LoVo (cell line): ENCODE measurements around the gene STK38.

Source experiments
- DNase-seq: peaks from one replicate; pipeline ENCODE4 v3.0.0-alpha.2; 2016; ENCODE audit warnings: low spot score

STK38 gene

GRCh38 chr6:36519352-36519751, 27.9 kb downstream of the STK38 start:
- no peak for DNase-seq

- no peak for DNase-seq
These were observed 29.9 kb downstream of the STK38 start for GRCh38 chr6:36517408-36517807.

- DNase-seq = no peak
These were observed 30.3 kb downstream of the STK38 start for GRCh38 chr6:36516988-36517387.

- no peak for DNase-seq
These were observed 30.7 kb downstream of the STK38 start for GRCh38 chr6:36516559-36516958.

- DNase-seq = no peak
These were observed 31.4 kb downstream of the STK38 start for GRCh38 chr6:36515844-36516243.

- no peak for DNase-seq
These were observed 32.5 kb downstream of the STK38 start for GRCh38 chr6:36514554-36515456.

- DNase-seq = no peak
These were observed 36.9 kb downstream of the STK38 start for GRCh38 chr6:36510365-36510764.

GRCh38 chr6:36508532-36508931, 38.7 kb downstream of the STK38 start:
- DNase-seq = no peak

- DNase-seq = no peak
These were observed 40.7 kb downstream of the STK38 start for GRCh38 chr6:36506611-36507010.

- DNase-seq = no peak
These were observed 41.3 kb downstream of the STK38 start for GRCh38 chr6:36505744-36506534.

- no peak for DNase-seq
These were observed 42.3 kb downstream of the STK38 start for GRCh38 chr6:36504982-36505381.

- DNase-seq = no peak
These were observed 43.1 kb downstream of the STK38 start for GRCh38 chr6:36504181-36504580.

- no peak for DNase-seq
These were observed 45.6 kb downstream of the STK38 start for GRCh38 chr6:36501686-36502085.

- DNase-seq = no peak
These were observed 47.4 kb downstream of the STK38 start for GRCh38 chr6:36499918-36500317.

GRCh38 chr6:36495086-36495485, 52.2 kb downstream of the STK38 start:
- no peak for DNase-seq

- DNase-seq = no peak
These were observed 53.4 kb downstream of the STK38 start for GRCh38 chr6:36493859-36494258.

GRCh38 chr6:36493319-36493718, 54.0 kb downstream of the STK38 start:
- no peak for DNase-seq

- no peak for DNase-seq
These were observed 54.7 kb downstream of the STK38 start for GRCh38 chr6:36492621-36493020.

GRCh38 chr6:36492092-36492491, 55.2 kb downstream of the STK38 start:
- DNase-seq = no peak

GRCh38 chr6:36491378-36491965, 55.8 kb downstream of the STK38 start:
- DNase-seq = no peak

- DNase-seq = no peak
These were observed 57.9 kb downstream of the STK38 start for GRCh38 chr6:36489426-36489825.

GRCh38 chr6:36488221-36488620, 59.1 kb downstream of the STK38 start:
- no peak for DNase-seq

- DNase-seq = no peak
These were observed 59.6 kb downstream of the STK38 start for GRCh38 chr6:36487698-36488097.
